Cardiac muscle cell (in vitro differentiated cells and primary cell): Measurements from ENCODE around the gene VWA8. TPM values are rescaled to one million over a fixed set of nuclear protein-coding genes. Genes with fewer than 3 reads are reported as not detected.
A peak's percentile ranks its signal among the peaks of the same experiment; 100 is the strongest.

ENCODE experiments used
- DNase-seq, 2 donors: peaks; one replicate each; pipeline versions ENCODE4 v3.0.0 to v3.0.0-alpha.2; 2010 to 2017; ENCODE audit warnings: low read depth in 1 of 2, low spot score in 1 of 2
- H3K27ac ChIP-seq: fragments of 200-600 bp; sonication (generic); 2 replicates; pipeline ENCODE4 v1.5.1; 2016
- H3K27me3 ChIP-seq: fragments of 200-600 bp; sonication (generic); 2 replicates; pipeline ENCODE4 v1.6.0; 2016; ENCODE audit warnings: control low read depth
- H3K36me3 ChIP-seq: fragments of 200-600 bp; sonication (generic); 2 replicates; pipeline ENCODE4 v1.5.1; 2016; ENCODE audit warnings: control low read depth
- H3K4me1 ChIP-seq: fragments of 200-600 bp; sonication (generic); 2 replicates; pipeline ENCODE4 v1.8.1; 2017; ENCODE audit warnings: low read depth, mild to moderate bottlenecking, mixed run types
- H3K4me3 ChIP-seq: fragments of 200-600 bp; sonication (generic); 2 replicates; pipeline ENCODE4 v1.5.1; 2016; ENCODE audit warnings: mild to moderate bottlenecking
- H3K9me3 ChIP-seq: fragments of 200-600 bp; sonication (generic); 2 replicates; pipeline ENCODE4 v1.5.1; 2017; ENCODE audit warnings: low read depth, mild to moderate bottlenecking, control low read depth
- CTCF ChIP-seq: IDR thresholded peaks from 2 replicates; pipeline ENCODE4 v1.5.1; 2012; ENCODE audit warnings: low read depth, mild to moderate bottlenecking, low read length
- polyA plus RNA-seq: library from polyadenylated mRNA; unstranded; fragments of >200 nt; fragmentation: Nextera tagmentation; extraction: Ambion mirVana; gene quantifications from 2 replicates; pipeline ENCODE4 v1.2.1, GENCODE V29; 2016
- total RNA-seq: library from RNA; depleted of rRNA; stranded (reverse); fragments of >200 nt; gene quantifications from 2 replicates; pipeline ENCODE4 v1.2.3, GENCODE V29; 2016

The VWA8 gene
- total and polyA plus RNA-seq, 2 experiments from 2014 or later = 9.4 to 22.9 TPM

- no peaks in the 10 kb centered on the region for H3K36me3 ChIP-seq
- no peaks in the 10 kb centered on the region for H3K9me3 ChIP-seq
- peaks cover 34% of the 10 kb centered on the region for H3K4me1 ChIP-seq
- no peak for TF ChIP-seq CTCF
- no peak overlapping the region for H3K27ac ChIP-seq
- H3K4me3 ChIP-seq = no peak overlapping the region
- no peaks in the 10 kb centered on the region for H3K27me3 ChIP-seq
- peak; percentile 30 to 82 for DNase-seq
These were observed 44.5 kb downstream of the VWA8 start for GRCh38 chr13:41916173-41916954.

GRCh38 chr13:41915081-41915480 lies 45.8 kb downstream of the VWA8 start:
- peaks cover 34% of the 10 kb centered on the region for H3K4me1 ChIP-seq
- no peak for TF ChIP-seq CTCF

GRCh38 chr13:41914552-41914951 lies 46.4 kb downstream of the VWA8 start:
- Histone ChIP-seq H3K4me3 (no peak overlapping the region), H3K9me3 (no peaks in the 10 kb centered on the region), H3K27me3 (no peaks in the 10 kb centered on the region), H3K4me1 (peaks cover 34% of the 10 kb centered on the region), H3K36me3 (no peaks in the 10 kb centered on the region), H3K27ac (peak overlapping the region; percentile 23)
- no peak for TF ChIP-seq CTCF
- no peak for DNase-seq

More at GRCh38 chr13:41915081-41915480, 45.8 kb downstream of the VWA8 start:
- no peaks in the 10 kb centered on the region for H3K36me3 ChIP-seq
- H3K4me3 ChIP-seq = no peak overlapping the region
- no peak for DNase-seq
- no peaks in the 10 kb centered on the region for H3K9me3 ChIP-seq
- no peaks in the 10 kb centered on the region for H3K27me3 ChIP-seq
- H3K27ac ChIP-seq = peak overlapping the region; percentile 23

GRCh38 chr13:41909506-41909905 lies 51.4 kb downstream of the VWA8 start:
- Histone ChIP-seq H3K4me1 (peaks cover 5% of the 10 kb centered on the region), H3K36me3 (peaks cover 13% of the 10 kb centered on the region), H3K9me3 (no peaks in the 10 kb centered on the region), H3K4me3 (no peak overlapping the region), H3K27ac (no peak overlapping the region), H3K27me3 (no peaks in the 10 kb centered on the region)
- TF ChIP-seq CTCF = no peak
- DNase-seq = no peak

GRCh38 chr13:41905600-41906254 lies 55.2 kb downstream of the VWA8 start:
- peak; percentile 18 to 53 for DNase-seq
- Histone ChIP-seq H3K4me1 (no peaks in the 10 kb centered on the region), H3K9me3 (no peaks in the 10 kb centered on the region), H3K4me3 (no peak overlapping the region), H3K27ac (no peak overlapping the region), H3K36me3 (peaks cover 13% of the 10 kb centered on the region), H3K27me3 (no peaks in the 10 kb centered on the region)
- TF ChIP-seq CTCF = peak; percentile 62
